PFSK-1 (cell line): Measurements from ENCODE around the gene CHST11.

Experiments used
- FOXP2 ChIP-seq: optimal IDR thresholded peaks from 2 replicates; pipeline ENCODE3; 2011; ENCODE audit warnings: borderline replicate concordance, control low read depth, inconsistent platforms; ENCODE audit not compliant: insufficient read depth; ENCODE audit errors: extremely low read length, extremely low read depth
- POLR2AphosphoS5 ChIP-seq: IDR thresholded peaks from 2 replicates; pipeline ENCODE4 v1.6.1; 2012; ENCODE audit warnings: low read depth, mild to moderate bottlenecking, control low read depth, low read length, moderate library complexity
- REST ChIP-seq, 2 experiments: IDR thresholded peaks; 2 replicates each; pipeline versions ENCODE4 v1.6.1 to v1.8.0; 2011 to 2012; ENCODE audit warnings: low read depth in 2 of 2, low read length in 2 of 2, control low read depth in 1 of 2, inconsistent platforms in 1 of 2, mild to moderate bottlenecking in 1 of 2, moderate library complexity in 1 of 2; ENCODE audit not compliant: insufficient read depth in 1 of 2
- SIN3A ChIP-seq: IDR thresholded peaks from 2 replicates; pipeline ENCODE4 v1.6.1; 2012; ENCODE audit warnings: mild to moderate bottlenecking, low read length, moderate library complexity, borderline replicate concordance; ENCODE audit not compliant: insufficient read depth
- TAF1 ChIP-seq: IDR thresholded peaks from 2 replicates; pipeline ENCODE4 v1.6.1; 2012; ENCODE audit warnings: low read length, control low read depth, borderline replicate concordance; ENCODE audit not compliant: insufficient read depth

- no peak for TF ChIP-seq REST (IDR thresholded peaks at IDR 0.05; ENCODE audit: insufficient read depth in 1 of 2, low read depth in 2 of 2, low read length in 2 of 2)
- no peak for TF ChIP-seq TAF1
- TF ChIP-seq SIN3A, result no peak
- no peak for TF ChIP-seq POLR2AphosphoS5
- TF ChIP-seq FOXP2, result no peak
Observed at GRCh38 chr12:104668274-104668718, 211.5 kb downstream of the CHST11 start.
